Muscle of back (tissue), 11 donors: ENCODE data around the gene PEPD. TPM values are rescaled to one million over a fixed set of nuclear protein-coding genes. Genes with fewer than 3 reads are reported as not detected.

Experiments used
- DNase-seq, 3 donors: peaks; one replicate each; pipeline versions ENCODE4 v3.0.0 to v3.0.0-alpha.2; 2013
- polyA plus RNA-seq, 10 donors: library from polyadenylated mRNA; unstranded; fragments of 120-200 nt; gene quantifications; one replicate each; pipeline ENCODE4 v1.2.1, GENCODE V29; 2013; ENCODE audit not compliant: insufficient read length in 10 of 10

Gene PEPD
- polyA plus RNA-seq, 10 donors, result 35.9 to 53.2 (median 44.4) TPM

DNA sequence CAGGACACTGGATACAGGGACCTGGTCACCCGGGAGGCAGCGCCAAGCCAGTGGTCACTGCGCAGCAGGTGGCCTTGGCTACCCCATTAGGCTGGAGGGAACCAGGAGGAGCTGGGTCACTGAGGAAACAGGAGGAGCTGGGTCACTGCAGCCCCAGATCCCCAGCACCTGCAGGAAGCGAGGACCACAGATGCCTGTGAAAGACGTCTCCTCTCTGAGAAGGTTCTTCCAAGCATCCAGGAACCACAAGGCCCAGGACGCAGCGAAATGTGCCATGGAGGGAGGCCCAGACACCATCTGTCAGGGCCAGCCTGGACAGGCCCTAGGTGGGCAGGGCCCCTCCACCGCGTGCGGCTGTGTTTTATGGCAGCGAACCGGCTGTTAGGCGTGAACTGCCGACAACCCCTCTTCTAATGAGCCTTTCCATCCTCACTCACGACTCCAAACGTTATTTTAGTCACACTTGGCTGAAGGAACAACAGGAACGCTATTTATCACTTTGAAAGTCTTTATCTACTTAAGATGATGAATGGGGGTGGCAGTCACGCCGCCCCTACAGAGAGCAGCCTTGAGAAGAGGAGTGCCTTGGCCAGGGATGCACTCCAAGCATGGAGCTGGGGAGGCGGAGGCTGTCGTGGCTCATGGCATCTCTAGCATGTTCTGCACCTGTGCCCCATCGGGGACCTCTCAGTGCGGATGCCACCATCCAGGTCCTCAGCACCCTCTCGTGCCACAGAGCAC, 94.8 kb downstream of the PEPD start:
- DNase-seq, result no peak

- no peak for DNase-seq
Observed at GRCh38 chr19:33424181-33424580, 97.4 kb downstream of the PEPD start.

DNA sequence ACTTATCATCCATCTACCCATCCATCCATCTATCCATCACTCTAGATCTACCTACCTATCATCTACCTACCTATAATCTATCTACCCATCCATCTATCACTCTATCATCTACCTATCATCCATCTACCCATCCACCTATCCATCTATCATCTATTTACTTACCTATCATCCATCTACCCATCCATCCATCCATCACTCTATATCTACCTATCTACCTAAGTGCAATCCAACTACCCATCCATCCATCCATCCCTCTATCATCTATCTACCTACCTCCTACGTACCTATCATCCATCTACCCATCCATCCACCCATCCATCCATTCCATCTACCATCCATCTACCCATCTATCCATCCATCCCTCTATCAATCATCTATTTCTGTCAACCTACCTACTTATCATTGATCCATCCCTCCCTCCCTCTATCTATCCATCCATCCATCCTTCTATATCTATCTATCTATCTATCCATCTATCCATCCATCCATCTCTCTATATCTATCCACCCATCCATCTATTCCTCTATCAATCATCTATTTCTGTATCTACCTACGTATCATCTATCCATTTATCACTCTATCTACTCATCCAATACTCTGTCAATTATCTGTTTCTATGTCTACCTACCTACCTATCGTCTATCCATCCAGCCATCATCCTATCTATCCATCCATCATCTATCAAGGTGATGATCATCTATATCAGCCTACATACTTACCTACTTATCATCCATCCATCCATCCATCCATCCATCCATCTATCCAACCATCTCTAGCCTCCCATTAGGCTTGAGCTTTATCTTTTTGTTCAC, 99.0 kb downstream of the PEPD start:
- DNase-seq, result no peak

DNA sequence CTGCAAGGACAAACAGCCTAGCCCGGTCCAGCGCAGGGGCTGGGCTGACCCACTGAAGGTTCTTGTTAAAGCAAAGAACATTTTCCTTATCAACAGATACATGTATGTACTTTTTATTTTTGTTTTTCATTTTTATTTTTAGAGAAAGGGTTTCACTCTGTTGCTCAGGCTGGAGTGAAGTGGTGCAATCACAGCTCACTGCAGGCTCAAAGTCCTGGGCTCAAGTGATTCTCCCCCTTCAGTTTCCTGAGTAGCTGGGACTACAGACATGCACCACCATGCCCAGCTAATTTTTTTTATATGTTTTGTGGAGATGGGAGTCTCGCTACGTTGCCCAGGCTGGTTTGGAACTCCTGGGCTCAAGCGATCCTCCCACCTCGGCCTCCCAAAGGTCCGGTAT, 100.2 kb downstream of the PEPD start:
- DNase-seq, result no peak

DNA sequence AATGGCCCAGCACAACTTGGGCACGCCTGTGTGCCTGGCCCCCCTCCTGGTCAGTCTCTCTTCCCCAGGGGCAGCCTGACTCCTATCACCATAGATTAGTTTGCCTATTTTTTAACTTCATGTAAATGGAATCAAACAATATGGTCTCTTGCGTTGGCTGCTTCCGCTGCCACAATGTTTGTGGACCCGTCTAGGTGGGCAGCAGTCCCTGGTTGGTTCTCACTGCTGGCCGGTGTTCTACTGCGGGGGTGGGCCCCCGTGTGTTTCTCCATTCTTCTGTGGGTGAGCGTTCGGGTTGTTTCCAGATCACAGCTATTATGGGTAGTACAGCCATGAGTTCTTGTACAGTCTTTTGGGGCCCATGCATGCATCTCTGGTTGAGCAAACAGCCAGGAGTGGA, 100.8 kb downstream of the PEPD start:
- DNase-seq, result no peak

- DNase-seq, result no peak
Observed at GRCh38 chr19:33419788-33420130, 101.8 kb downstream of the PEPD start.

DNA sequence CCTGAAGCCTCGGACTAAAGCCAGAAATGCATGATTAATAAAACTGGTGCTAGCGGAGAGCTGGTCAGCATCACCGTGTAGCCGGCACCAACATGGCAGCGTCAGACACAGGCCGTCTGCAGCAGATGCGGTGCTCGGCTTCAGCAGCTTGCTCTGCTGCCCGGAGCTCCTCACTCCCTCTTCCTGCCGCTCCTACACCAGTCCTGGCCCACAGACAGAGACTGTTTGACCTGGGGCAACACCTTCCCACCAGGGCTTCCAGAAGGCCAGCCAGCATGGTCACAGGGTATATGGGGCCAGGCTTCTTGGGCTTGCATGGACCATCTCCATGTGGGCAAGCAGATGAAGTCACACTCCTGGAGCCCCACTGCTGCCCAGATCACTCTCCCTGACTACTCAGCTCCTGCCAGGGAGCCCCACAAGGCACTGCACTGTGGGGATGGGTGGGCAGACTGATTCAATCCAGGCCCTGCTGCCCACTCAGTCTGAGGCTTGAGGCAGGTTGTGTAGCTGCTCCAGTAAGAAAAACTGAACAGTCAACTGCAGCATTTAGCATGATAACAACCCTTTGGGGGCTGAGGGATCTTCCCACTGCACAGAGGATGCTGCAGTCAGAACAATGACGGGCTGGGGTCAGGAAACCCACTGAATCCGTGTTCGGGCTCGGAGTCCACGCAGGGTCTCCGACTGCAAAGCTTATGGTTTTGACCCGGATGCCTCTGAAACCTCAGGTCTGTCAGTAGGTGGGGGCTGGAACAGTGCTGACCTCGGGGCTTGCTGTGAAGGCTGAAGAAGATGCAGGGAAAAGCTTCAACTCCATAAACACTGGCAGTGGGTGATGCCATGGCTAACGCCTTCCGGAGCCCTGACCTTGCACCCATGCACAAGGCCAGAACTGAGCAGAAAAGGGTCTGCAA, 102.5 kb downstream of the PEPD start:
- DNase-seq, result no peak

DNA sequence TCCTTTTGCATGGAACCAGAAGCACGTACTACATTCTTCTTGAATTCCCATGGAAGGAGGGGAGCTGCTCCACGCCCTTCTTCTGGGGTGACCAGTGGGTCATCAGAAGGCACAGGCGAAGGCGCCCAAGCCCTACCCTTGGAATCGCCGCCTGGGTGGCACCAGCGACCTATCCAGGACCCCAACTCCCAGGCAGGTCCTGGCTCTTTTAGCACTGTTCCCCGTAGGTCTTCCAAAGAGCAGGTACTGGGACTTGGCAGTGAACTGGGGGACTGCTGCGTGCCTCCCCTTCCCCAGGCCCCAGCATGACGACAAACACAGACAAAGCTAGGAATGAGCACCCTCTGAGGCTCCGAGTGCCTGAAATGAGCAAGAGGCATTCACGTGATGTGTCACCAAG, 103.1 kb downstream of the PEPD start:
- DNase-seq, result no peak

GRCh38 chr19:33417751-33418150, 103.8 kb downstream of the PEPD start:
- DNase-seq, result no peak

DNA sequence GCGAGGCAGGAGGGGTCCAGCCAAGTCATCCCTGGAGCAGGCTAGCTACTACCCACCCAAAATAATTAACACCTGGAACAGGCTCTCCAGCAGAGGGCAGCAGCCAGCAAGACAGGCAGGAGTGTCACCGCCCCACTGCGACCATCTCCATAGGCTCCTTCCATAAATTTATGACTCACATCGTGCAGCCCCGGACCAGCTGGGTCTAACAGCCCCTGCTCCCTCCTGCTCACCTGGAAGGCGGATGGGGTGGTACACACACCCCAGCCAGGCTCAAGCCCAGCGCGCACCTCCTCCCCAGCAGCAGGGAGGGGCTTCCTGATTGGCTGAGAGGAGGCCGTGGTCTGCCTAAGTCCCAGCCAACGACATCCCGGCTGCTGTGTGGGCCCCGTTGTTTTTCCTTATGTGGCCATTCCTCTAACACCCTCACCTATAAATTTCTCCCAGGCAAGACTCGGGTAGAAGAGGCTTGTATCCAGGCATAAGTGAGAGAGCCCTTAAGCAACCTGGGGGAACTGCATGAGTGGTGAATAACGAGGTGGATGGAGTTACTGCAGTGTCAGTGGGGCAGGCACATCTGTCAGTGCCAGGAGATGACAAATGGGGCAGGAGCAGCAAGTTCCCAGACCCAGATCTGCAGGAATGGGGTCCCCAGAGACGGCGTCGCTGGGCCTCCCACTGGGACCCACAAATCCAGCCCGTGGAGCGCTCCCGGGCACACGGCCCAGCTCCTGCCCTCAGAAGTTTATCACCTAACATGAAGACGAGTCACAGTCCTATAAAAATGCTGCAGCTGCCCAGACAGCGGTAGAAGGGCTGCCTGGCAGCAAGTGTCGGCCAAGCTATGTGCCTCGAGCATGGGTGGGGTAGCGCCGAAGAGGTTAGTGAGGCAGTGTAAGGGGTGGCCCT, 105.0 kb downstream of the PEPD start:
- DNase-seq, result no peak

DNA sequence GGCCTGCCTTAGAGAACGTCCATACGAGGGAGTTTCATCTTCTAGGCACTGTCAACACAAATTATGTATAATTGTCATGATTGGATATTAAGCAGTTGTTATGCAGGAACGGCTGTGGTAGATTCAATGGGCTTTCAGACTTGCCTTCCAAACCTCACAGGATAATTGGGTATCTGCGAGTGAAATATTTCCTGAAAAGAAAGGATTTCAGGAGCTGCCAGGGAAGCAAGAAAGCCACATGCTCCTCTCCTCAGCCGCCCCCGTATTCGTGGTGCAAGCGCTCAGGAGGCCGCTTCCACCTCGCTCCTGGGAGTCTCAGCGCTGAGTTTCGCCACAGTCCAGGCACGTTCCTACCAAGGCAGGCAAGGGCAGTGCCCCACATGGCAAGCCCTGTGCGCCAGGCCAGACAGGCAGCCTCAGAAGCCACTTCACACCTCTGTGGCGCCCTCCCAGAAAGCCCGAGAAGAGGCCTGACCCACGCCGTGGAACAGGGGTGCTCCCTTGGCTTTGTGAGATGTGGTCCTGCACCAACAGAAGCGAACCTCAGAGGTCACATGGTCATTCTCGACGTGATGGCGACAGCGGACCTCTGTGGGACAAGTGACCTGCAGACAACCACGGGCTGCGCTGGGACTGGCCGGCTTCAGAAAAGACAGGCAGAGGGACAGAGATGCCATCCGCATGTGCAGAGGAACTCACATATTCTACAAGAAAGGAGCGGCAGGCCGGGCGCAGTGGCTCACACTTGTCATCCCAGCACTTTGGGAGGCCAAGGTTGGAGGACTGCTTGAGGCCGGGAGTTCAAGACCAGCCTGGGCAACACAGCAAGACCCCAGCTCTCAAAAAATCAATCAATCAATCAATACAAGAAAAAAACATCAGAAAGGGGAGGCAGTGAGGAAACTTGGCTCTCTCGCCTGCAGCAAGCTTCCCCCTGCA, 106.7 kb downstream of the PEPD start:
- no peak for DNase-seq

GRCh38 chr19:33413868-33414666, 107.5 kb downstream of the PEPD start:
- DNase-seq, result no peak

DNA sequence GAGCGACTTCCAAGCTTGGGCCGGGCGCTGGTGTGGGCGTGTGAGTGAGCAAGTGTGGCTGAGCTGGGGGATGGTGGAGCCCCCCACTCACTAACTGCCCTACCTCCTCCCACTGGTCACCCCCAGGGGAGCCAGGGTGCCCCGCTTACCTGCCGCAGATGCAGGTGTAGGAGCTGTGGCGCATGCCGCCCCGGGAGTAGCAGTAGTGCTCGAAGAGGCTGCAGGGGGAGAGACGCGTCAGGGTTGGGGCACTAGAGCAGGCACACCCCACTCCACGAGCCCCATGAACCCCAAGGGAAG, 108.2 kb downstream of the PEPD start:
- no peak for DNase-seq

GRCh38 chr19:33412601-33413425, 108.8 kb downstream of the PEPD start:
- DNase-seq, result no peak

GRCh38 chr19:33411621-33412180, 109.9 kb downstream of the PEPD start:
- no peak for DNase-seq

DNA sequence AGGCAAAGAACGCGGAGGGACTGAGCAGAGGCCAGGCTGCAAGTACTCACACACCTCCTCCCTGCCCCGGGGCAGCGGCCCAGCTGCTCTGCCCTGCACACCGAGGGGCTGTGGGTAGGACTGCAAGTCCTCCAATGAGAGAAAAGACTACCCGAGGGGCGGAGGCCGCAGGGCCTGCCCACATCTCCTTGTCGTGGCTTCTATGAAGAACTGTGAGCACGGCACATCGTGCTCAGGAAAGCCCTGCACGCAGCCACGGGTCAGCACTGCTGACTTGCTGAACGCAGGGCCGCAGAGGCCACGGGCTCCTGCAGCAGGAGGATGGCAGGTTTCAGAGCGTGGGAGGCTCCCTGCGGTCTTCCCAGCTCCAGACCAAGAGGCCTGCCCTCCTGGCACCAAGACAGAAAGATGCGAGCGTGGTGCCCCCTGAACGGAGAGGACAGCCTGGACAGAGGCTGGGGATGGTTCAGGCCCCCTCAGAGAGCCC, 110.6 kb downstream of the PEPD start:
- no peak for DNase-seq

GRCh38 chr19:33409906-33410685, 111.5 kb downstream of the PEPD start:
- no peak for DNase-seq
